OCI-LY3 (cell line): Measurements from ENCODE around the gene PGAP6.

Source experiments
- EZH2phosphoT487 ChIP-seq: fragments of 200-600 bp; shearing (Covaris generic); IDR thresholded peaks from 2 replicates; pipeline ENCODE4 v1.6.1; 2018; ENCODE audit warnings: antibody characterized with exemption, mixed run types, low read depth
- TF ChIP-seq, protein P1 (sequence below): fragments of 200-600, 300-600 bp; sonication (generic); IDR thresholded peaks from 2 replicates; pipeline ENCODE4 v1.5.1; 2014; ENCODE audit warnings: antibody characterized with exemption, low read length, low read depth

GRCh38 chr16:376817-377418 is 4.9 kb downstream of the PGAP6 start:
- TF ChIP-seq, protein P1, sequence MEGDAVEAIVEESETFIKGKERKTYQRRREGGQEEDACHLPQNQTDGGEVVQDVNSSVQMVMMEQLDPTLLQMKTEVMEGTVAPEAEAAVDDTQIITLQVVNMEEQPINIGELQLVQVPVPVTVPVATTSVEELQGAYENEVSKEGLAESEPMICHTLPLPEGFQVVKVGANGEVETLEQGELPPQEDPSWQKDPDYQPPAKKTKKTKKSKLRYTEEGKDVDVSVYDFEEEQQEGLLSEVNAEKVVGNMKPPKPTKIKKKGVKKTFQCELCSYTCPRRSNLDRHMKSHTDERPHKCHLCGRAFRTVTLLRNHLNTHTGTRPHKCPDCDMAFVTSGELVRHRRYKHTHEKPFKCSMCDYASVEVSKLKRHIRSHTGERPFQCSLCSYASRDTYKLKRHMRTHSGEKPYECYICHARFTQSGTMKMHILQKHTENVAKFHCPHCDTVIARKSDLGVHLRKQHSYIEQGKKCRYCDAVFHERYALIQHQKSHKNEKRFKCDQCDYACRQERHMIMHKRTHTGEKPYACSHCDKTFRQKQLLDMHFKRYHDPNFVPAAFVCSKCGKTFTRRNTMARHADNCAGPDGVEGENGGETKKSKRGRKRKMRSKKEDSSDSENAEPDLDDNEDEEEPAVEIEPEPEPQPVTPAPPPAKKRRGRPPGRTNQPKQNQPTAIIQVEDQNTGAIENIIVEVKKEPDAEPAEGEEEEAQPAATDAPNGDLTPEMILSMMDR, result no peak
- TF ChIP-seq EZH2phosphoT487, result no peak
